Keratinocyte (primary cell): ENCODE results near the gene PDE9A. TPM values are rescaled to one million over a fixed set of nuclear protein-coding genes. Genes with fewer than 3 reads are reported as not detected.

Experiments
- DNase-seq: peaks from one replicate; pipeline ENCODE4 v3.0.0-alpha.2; 2011; ENCODE audit warnings: low read depth, missing footprints, low spot score
- FAIRE-seq: peaks from 2 replicates; lab custom pipeline; 2011; peaks lifted over from hg19 to GRCh38; lab: Jason Lieb, UNC
- H2AFZ ChIP-seq: 2 replicates; pipeline ENCODE4 v1.6.0; 2012; ENCODE audit warnings: low read length, control low read depth, inconsistent platforms; ENCODE audit not compliant: control insufficient read depth
- H3K27ac ChIP-seq: 2 replicates; pipeline ENCODE4 v1.5.1; 2011; ENCODE audit warnings: low read length; ENCODE audit not compliant: control insufficient read depth, insufficient read depth
- H3K27me3 ChIP-seq: 3 replicates; pipeline ENCODE4 v1.6.0; 2011; ENCODE audit warnings: low read length; ENCODE audit not compliant: control insufficient read depth, insufficient read depth; ENCODE audit errors: extremely low read depth
- H3K36me3 ChIP-seq, 2 experiments: 2 replicates in 1 of 2; 3 replicates in 1 of 2; pipeline ENCODE4 v1.5.1; 2011; ENCODE audit warnings: low read length in 2 of 2, mild to moderate bottlenecking in 1 of 2; ENCODE audit not compliant: control insufficient read depth in 2 of 2, insufficient read depth in 2 of 2; ENCODE audit errors: extremely low read depth in 1 of 2
- H3K4me1 ChIP-seq: 3 replicates; pipeline ENCODE4 v1.5.1; 2011; ENCODE audit warnings: low read length; ENCODE audit not compliant: control insufficient read depth, insufficient read depth; ENCODE audit errors: extremely low read depth
- H3K4me2 ChIP-seq: 3 replicates; pipeline ENCODE4 v1.6.0; 2011; ENCODE audit warnings: low read depth, low read length; ENCODE audit not compliant: control insufficient read depth, insufficient read depth; ENCODE audit errors: extremely low read depth
- H3K4me3 ChIP-seq, 3 experiments: fragments of 200-600 bp in 1 of 3; sonication (generic) in 1 of 3; 2 replicates in 2 of 3; 3 replicates in 1 of 3; pipeline ENCODE4 v1.5.1; 2011 to 2016; ENCODE audit warnings: low read length in 3 of 3, mild to moderate bottlenecking in 3 of 3, control low read depth in 2 of 3, inconsistent platforms in 1 of 3, low read depth in 1 of 3, mixed read lengths in 1 of 3, mixed run types in 1 of 3, moderate library complexity in 1 of 3; ENCODE audit not compliant: control insufficient read depth in 2 of 3, insufficient read depth in 2 of 3; ENCODE audit errors: extremely low read depth in 1 of 3
- H3K79me2 ChIP-seq: 2 replicates; pipeline ENCODE4 v1.6.0; 2012; ENCODE audit warnings: low read length; ENCODE audit not compliant: control insufficient read depth, insufficient read depth
- H3K9ac ChIP-seq: 3 replicates; pipeline ENCODE4 v1.6.0; 2011; ENCODE audit warnings: low read length; ENCODE audit not compliant: control insufficient read depth, insufficient read depth; ENCODE audit errors: extremely low read depth
- H3K9me1 ChIP-seq: 3 replicates; pipeline ENCODE4 v1.6.0; 2011; ENCODE audit warnings: low read length; ENCODE audit not compliant: control insufficient read depth, insufficient read depth; ENCODE audit errors: extremely low read depth
- H3K9me3 ChIP-seq: 2 replicates; pipeline ENCODE4 v1.5.1; 2012; ENCODE audit warnings: low read depth, low read length; ENCODE audit not compliant: control insufficient read depth
- H4K20me1 ChIP-seq: 3 replicates; pipeline ENCODE4 v1.6.0; 2011; ENCODE audit warnings: low read length; ENCODE audit not compliant: control insufficient read depth, insufficient read depth; ENCODE audit errors: extremely low read depth
- CTCF ChIP-seq, 3 experiments: IDR thresholded peaks in 1 of 3; conservative IDR thresholded peaks in 1 of 3; optimal IDR thresholded peaks in 1 of 3; 2 replicates in 2 of 3; 3 replicates in 1 of 3; pipeline versions ENCODE3 to v1.5.1; 2011; ENCODE audit warnings: low read length in 3 of 3, mild to moderate bottlenecking in 3 of 3, moderate library complexity in 2 of 3, control low read depth in 1 of 3, inconsistent platforms in 1 of 3; ENCODE audit not compliant: insufficient read depth in 2 of 3; ENCODE audit errors: extremely low read depth in 1 of 3
- EZH2 ChIP-seq: IDR thresholded peaks from one replicate; pipeline ENCODE4 v1.6.1; 2012; ENCODE audit warnings: inconsistent platforms, mild to moderate bottlenecking, low read length, moderate library complexity
- dilution Hi-C: fragments of 300-500 bp; cut with MboI; formaldehyde crosslinking; loops from one replicate; pipeline ENCODE4 v1.7.0; 2020; ENCODE audit warnings: low sequenced_read_pairs; ENCODE audit not compliant: extremely low pct_ligation_motif_present
- polyA plus RNA-seq, 5 experiments: library from polyadenylated mRNA; depleted of rRNA in 3 of 5; stranded (reverse) in 3 of 5; stranded (forward) in 1 of 5; unstranded in 1 of 5; fragments of >200 nt; gene quantifications; 1 replicate in 1 of 5; 2 replicates in 3 of 5; 3 replicates in 1 of 5; pipeline versions ENCODE4 v1.2.1 to v1.2.3, GENCODE V29; 2011 to 2012; ENCODE audit warnings: missing spikeins in 2 of 5, low read depth in 1 of 5, low replicate concordance in 1 of 5

Gene PDE9A
- polyA plus RNA-seq, 1 donor (not counting 4 experiments of a cell fraction or from before 2014, with no cell fraction given): 0.13 TPM

- Histone ChIP-seq H3K9me3 (peaks cover 2% of the 10 kb centered on the region), H3K36me3 (no peaks in the 10 kb centered on the region), H3K27ac (no peak overlapping the region), H3K9me1 (no peaks in the 10 kb centered on the region), H3K27me3 (peaks cover 4% of the 10 kb centered on the region), H3K4me1 (no peaks in the 10 kb centered on the region), H2AFZ (no peak overlapping the region), H4K20me1 (no peaks in the 10 kb centered on the region), H3K9ac (no peak overlapping the region), H3K4me3 (no peak overlapping the region), H3K4me2 (no peak overlapping the region), H3K79me2 (no peaks in the 10 kb centered on the region)
- FAIRE-seq (no peak), DNase-seq (no peak)
- no peak for TF ChIP-seq EZH2
- no peak for TF ChIP-seq CTCF (optimal IDR thresholded peaks at IDR 0.05 in 1 of 3, IDR thresholded peaks at IDR 0.05 in 1 of 3, conservative IDR thresholded peaks at IDR 0.05 in 1 of 3; ENCODE audit: extremely low read depth in 1 of 3, insufficient read depth in 2 of 3, low read length in 3 of 3)
- dilution Hi-C loops: no loop called here
These were observed 31.6 kb downstream of the PDE9A start for GRCh38 chr21:42685036-42685435.

- no peak for FAIRE-seq
- no peaks in the 10 kb centered on the region for H4K20me1 ChIP-seq
- peaks cover 2% of the 10 kb centered on the region for H3K9me3 ChIP-seq
- no peak overlapping the region for H2AFZ ChIP-seq
- no peaks in the 10 kb centered on the region for H3K79me2 ChIP-seq
- H3K4me2 ChIP-seq: no peak overlapping the region
- H3K9ac ChIP-seq: no peak overlapping the region
- H3K27me3 ChIP-seq: peaks cover 4% of the 10 kb centered on the region
- dilution Hi-C loops: no loop called here
- H3K4me1 ChIP-seq: no peaks in the 10 kb centered on the region
- H3K4me3 ChIP-seq: no peak overlapping the region
- TF ChIP-seq CTCF (optimal IDR thresholded peaks at IDR 0.05 in 1 of 3, IDR thresholded peaks at IDR 0.05 in 1 of 3, conservative IDR thresholded peaks at IDR 0.05 in 1 of 3; ENCODE audit: extremely low read depth in 1 of 3, insufficient read depth in 2 of 3, low read length in 3 of 3): no peak
- TF ChIP-seq EZH2: no peak
- no peak overlapping the region for H3K27ac ChIP-seq
- H3K9me1 ChIP-seq: no peaks in the 10 kb centered on the region
- H3K36me3 ChIP-seq: no peaks in the 10 kb centered on the region
- no peak for DNase-seq
These were observed 32.6 kb downstream of the PDE9A start for GRCh38 chr21:42685954-42686500.
